Thoracic aorta (tissue), 2 donors: ENCODE measurements around the gene ZNF697. TPM values are rescaled to one million over a fixed set of nuclear protein-coding genes. Genes with fewer than 3 reads are reported as not detected.

Experiments
- ATAC-seq: fragments of 150-250 bp; one replicate; pipeline ENCODE4 v1.8.0; 2017; ENCODE audit warnings: low read depth; ENCODE audit not compliant: insufficient number of reproducible peaks, low FRiP score
- DNase-seq: peaks from one replicate; pipeline ENCODE4 v3.0.0-alpha.2; 2020; ENCODE audit warnings: low spot score
- H3K27ac ChIP-seq, 2 donors: fragments of 200-600 bp; sonication (generic); 1 replicate in 1 of 2; 2 replicates in 1 of 2; pipeline ENCODE4 v1.5.1; 2016; ENCODE audit warnings: mild to moderate bottlenecking in 2 of 2, moderate library complexity in 2 of 2
- H3K27me3 ChIP-seq: fragments of 200-600 bp; sonication (generic); replicated peaks from 2 replicates; pipeline ENCODE4 v1.6.0; 2016; ENCODE audit warnings: mild to moderate bottlenecking; ENCODE audit not compliant: insufficient read depth
- H3K36me3 ChIP-seq: fragments of 200-600 bp; sonication (generic); one replicate; pipeline ENCODE4 v1.5.1; 2016
- H3K4me1 ChIP-seq, 2 donors: fragments of 200-600 bp; sonication (generic); 1 replicate in 1 of 2; 2 replicates in 1 of 2; pipeline versions ENCODE4 v1.5.1 to v1.6.0; 2016; ENCODE audit warnings: low read depth in 2 of 2, mild to moderate bottlenecking in 1 of 2; ENCODE audit not compliant: control insufficient read depth in 1 of 2
- H3K4me3 ChIP-seq: fragments of 200-600 bp; sonication (generic); 2 replicates; pipeline ENCODE4 v1.5.1; 2016; ENCODE audit warnings: mild to moderate bottlenecking
- H3K9me3 ChIP-seq: fragments of 200-600 bp; sonication (generic); 2 replicates; pipeline ENCODE4 v1.5.1; 2016
- CTCF ChIP-seq: fragments of 200-600 bp; sonication (generic); IDR thresholded peaks from one replicate; pipeline ENCODE4 v1.5.1; 2019; ENCODE audit warnings: antibody characterized with exemption
- total RNA-seq, 2 donors: library from RNA; depleted of rRNA; stranded (reverse); fragments of >200 nt; gene quantifications; one replicate each; pipeline versions ENCODE4 v1.1.0 to v1.2.3, GENCODE V29; 2016

ZNF697 gene
- total RNA-seq, 2 donors from 2014 or later: 0.95 to 4.1 TPM

GRCh38 chr1:119651133-119651532, 3.1 kb upstream of the ZNF697 start:
- Histone ChIP-seq H3K36me3 (no peaks in the 10 kb centered on the region), H3K27me3 (no peaks in the 10 kb centered on the region), H3K4me1 (peaks cover 8 to 17% of the 10 kb centered on the region in 2 donors), H3K27ac (no peak overlapping the region), H3K4me3 (no peak overlapping the region), H3K9me3 (no peaks in the 10 kb centered on the region)
- ATAC-seq (no peak), DNase-seq (no peak)
- TF ChIP-seq CTCF: no peak

- peak overlapping the region; percentile 47 to 88 for H3K27ac ChIP-seq
- TF ChIP-seq CTCF: no peak
- ATAC-seq (no peak), DNase-seq (no peak)
- H3K36me3 ChIP-seq: no peaks in the 10 kb centered on the region
- no peaks in the 10 kb centered on the region for H3K27me3 ChIP-seq
- peaks cover 8 to 21% of the 10 kb centered on the region in 2 donors for H3K4me1 ChIP-seq
- no peaks in the 10 kb centered on the region for H3K9me3 ChIP-seq
- H3K4me3 ChIP-seq: peak overlapping the region; percentile 97
Measured at GRCh38 chr1:119648620-119649004, 546 bp upstream of the ZNF697 start.

GRCh38 chr1:119647228-119647733, 785 bp downstream of the ZNF697 start:
- Histone ChIP-seq H3K4me1 (peaks cover 8 to 21% of the 10 kb centered on the region in 2 donors), H3K27me3 (no peaks in the 10 kb centered on the region), H3K27ac (peak overlapping the region; percentile 79 to 88), H3K4me3 (peak overlapping the region; percentile 97), H3K9me3 (no peaks in the 10 kb centered on the region), H3K36me3 (no peaks in the 10 kb centered on the region)
- TF ChIP-seq CTCF: no peak
- ATAC-seq: no peak
- no peak for DNase-seq

- TF ChIP-seq CTCF: no peak
- no peak for DNase-seq
- no peaks in the 10 kb centered on the region for H3K27me3 ChIP-seq
- H3K4me3 ChIP-seq: peak overlapping the region; percentile 97
- peaks cover 8 to 21% of the 10 kb centered on the region in 2 donors for H3K4me1 ChIP-seq
- no peaks in the 10 kb centered on the region for H3K36me3 ChIP-seq
- no peaks in the 10 kb centered on the region for H3K9me3 ChIP-seq
- no peak for ATAC-seq
- no peak overlapping the region for H3K27ac ChIP-seq
Measured at GRCh38 chr1:119646521-119647227, 1.4 kb downstream of the ZNF697 start.

GRCh38 chr1:119639109-119639508, 9.0 kb downstream of the ZNF697 start:
- ATAC-seq: no peak
- H3K27ac ChIP-seq: no peak overlapping the region
- TF ChIP-seq CTCF: no peak
- no peak overlapping the region for H3K4me3 ChIP-seq
- no peaks in the 10 kb centered on the region for H3K27me3 ChIP-seq
- DNase-seq: no peak
- no peaks in the 10 kb centered on the region for H3K9me3 ChIP-seq
- no peaks in the 10 kb centered on the region for H3K4me1 ChIP-seq
- no peaks in the 10 kb centered on the region for H3K36me3 ChIP-seq
